MG63 (cell line): Measurements from ENCODE around the gene PRR5L. TPM values are rescaled to one million over a fixed set of nuclear protein-coding genes. Genes with fewer than 3 reads are reported as not detected.
"Not testable (repeated sequence)": the region's sequence is repeated elsewhere in the genome, so short reads cannot be mapped to it uniquely, and the experiment has no call there.

ENCODE experiments used
- DNase-seq: peaks from one replicate; pipeline ENCODE4 v3.0.0-alpha.2; 2020
- H3K27me3 ChIP-seq: fragments of 250-450 bp; sonication (Bioruptor Pico); 2 replicates; pipeline ENCODE4 v1.5.1; 2020; ENCODE audit warnings: mild to moderate bottlenecking, moderate library complexity
- H3K36me3 ChIP-seq: fragments of 250-450 bp; sonication (Bioruptor Pico); 2 replicates; pipeline ENCODE4 v1.5.1; 2020; ENCODE audit warnings: mild to moderate bottlenecking, moderate library complexity
- H3K4me3 ChIP-seq: fragments of 250-450 bp; sonication (Bioruptor Pico); 2 replicates; pipeline ENCODE4 v1.5.1; 2020; ENCODE audit warnings: mild to moderate bottlenecking, moderate library complexity
- H3K9me3 ChIP-seq: fragments of 250-450 bp; sonication (Bioruptor Pico); 2 replicates; pipeline ENCODE4 v1.5.1; 2020; ENCODE audit warnings: mild to moderate bottlenecking, moderate library complexity
- total RNA-seq: library from RNA; depleted of rRNA; stranded (reverse); fragments of >200 nt; shearing (Covaris generic); gene quantifications from 2 replicates; pipeline ENCODE4 v1.2.3, GENCODE V29; 2014; ENCODE audit warnings: low replicate concordance

The PRR5L gene
- total RNA-seq, 1 experiment from 2014 or later, result 5.3 TPM

GRCh38 chr11:36462321-36462720 is 166.2 kb downstream of the PRR5L start:
- no peak overlapping the region for H3K4me3 ChIP-seq
- no peaks in the 10 kb centered on the region for H3K9me3 ChIP-seq
- DNase-seq, result no peak
- no peaks in the 10 kb centered on the region for H3K36me3 ChIP-seq
- no peaks in the 10 kb centered on the region for H3K27me3 ChIP-seq

GRCh38 chr11:36463781-36464180 is 167.7 kb downstream of the PRR5L start:
- no peak overlapping the region for H3K4me3 ChIP-seq
- no peaks in the 10 kb centered on the region for H3K9me3 ChIP-seq
- no peaks in the 10 kb centered on the region for H3K36me3 ChIP-seq
- H3K27me3 ChIP-seq, result no peaks in the 10 kb centered on the region
- no peak for DNase-seq

GRCh38 chr11:36464720-36465119 is 168.6 kb downstream of the PRR5L start:
- Histone ChIP-seq H3K9me3 (no peaks in the 10 kb centered on the region), H3K27me3 (no peaks in the 10 kb centered on the region), H3K4me3 (no peak overlapping the region), H3K36me3 (no peaks in the 10 kb centered on the region)
- DNase-seq, result no peak

GRCh38 chr11:36465449-36466163 is 169.5 kb downstream of the PRR5L start:
- H3K4me3 ChIP-seq, result no peak overlapping the region
- DNase-seq, result no peak
- H3K27me3 ChIP-seq, result no peaks in the 10 kb centered on the region
- H3K36me3 ChIP-seq, result no peaks in the 10 kb centered on the region
- H3K9me3 ChIP-seq, result no peaks in the 10 kb centered on the region

GRCh38 chr11:36467012-36467411 is 170.9 kb downstream of the PRR5L start:
- Histone ChIP-seq H3K4me3 (no peak overlapping the region), H3K9me3 (no peaks in the 10 kb centered on the region), H3K36me3 (no peaks in the 10 kb centered on the region), H3K27me3 (no peaks in the 10 kb centered on the region)
- no peak for DNase-seq

- Histone ChIP-seq H3K36me3 (no peaks in the 10 kb centered on the region), H3K9me3 (no peaks in the 10 kb centered on the region), H3K27me3 (no peaks in the 10 kb centered on the region), H3K4me3 (no peak overlapping the region)
- no peak for DNase-seq
These were observed 171.8 kb downstream of the PRR5L start for GRCh38 chr11:36467916-36468315.

GRCh38 chr11:36469063-36469462 is 173.0 kb downstream of the PRR5L start:
- Histone ChIP-seq H3K9me3 (no peaks in the 10 kb centered on the region), H3K27me3 (no peaks in the 10 kb centered on the region), H3K4me3 (no peak overlapping the region), H3K36me3 (no peaks in the 10 kb centered on the region)
- DNase-seq, result no peak

GRCh38 chr11:36469881-36470802 is 174.1 kb downstream of the PRR5L start:
- DNase-seq, result no peak
- H3K9me3 ChIP-seq, result no peaks in the 10 kb centered on the region
- no peak overlapping the region for H3K4me3 ChIP-seq

GRCh38 chr11:36471577-36471976 is 175.5 kb downstream of the PRR5L start:
- no peaks in the 10 kb centered on the region for H3K36me3 ChIP-seq
- no peak overlapping the region for H3K4me3 ChIP-seq
- H3K27me3 ChIP-seq, result no peaks in the 10 kb centered on the region
- DNase-seq, result no peak
- no peaks in the 10 kb centered on the region for H3K9me3 ChIP-seq

More at GRCh38 chr11:36469881-36470802, 174.1 kb downstream of the PRR5L start:
- Histone ChIP-seq H3K36me3 (no peaks in the 10 kb centered on the region), H3K27me3 (no peaks in the 10 kb centered on the region)

- no peaks in the 10 kb centered on the region for H3K36me3 ChIP-seq
- H3K9me3 ChIP-seq, result no peaks in the 10 kb centered on the region
- no peak for DNase-seq
- no peaks in the 10 kb centered on the region for H3K27me3 ChIP-seq
- no peak overlapping the region for H3K4me3 ChIP-seq
These were observed 179.1 kb downstream of the PRR5L start for GRCh38 chr11:36475192-36475591.

GRCh38 chr11:36478700-36479329 is 182.7 kb downstream of the PRR5L start:
- Histone ChIP-seq H3K27me3 (no peaks in the 10 kb centered on the region), H3K36me3 (no peaks in the 10 kb centered on the region), H3K4me3 (no peak overlapping the region), H3K9me3 (no peaks in the 10 kb centered on the region; the same call in 1 of the 2 replicates)
- DNase-seq, result peak; percentile 14

- Histone ChIP-seq H3K4me3 (no peak overlapping the region), H3K36me3 (peaks cover 16% of the 10 kb centered on the region), H3K9me3 (no peaks in the 10 kb centered on the region; the same call in 1 of the 2 replicates), H3K27me3 (no peaks in the 10 kb centered on the region)
- DNase-seq, result no peak
These were observed 184.7 kb downstream of the PRR5L start for GRCh38 chr11:36480833-36481232.

GRCh38 chr11:36483042-36483441 is 187.0 kb downstream of the PRR5L start:
- H3K9me3 ChIP-seq, H3K4me3 ChIP-seq, DNase-seq, H3K27me3 ChIP-seq: not testable (repeated sequence)
- H3K36me3 ChIP-seq, result peaks cover 36% of the 10 kb centered on the region

- H3K4me3 ChIP-seq, result no peak overlapping the region
- no peaks in the 10 kb centered on the region; the same call in 1 of the 2 replicates for H3K9me3 ChIP-seq
- H3K36me3 ChIP-seq, result peaks cover 53% of the 10 kb centered on the region
- no peak for DNase-seq
- no peaks in the 10 kb centered on the region for H3K27me3 ChIP-seq
These were observed 189.4 kb downstream of the PRR5L start for GRCh38 chr11:36485298-36486002.

GRCh38 chr11:36487619-36488018 is 191.5 kb downstream of the PRR5L start:
- H3K9me3 ChIP-seq, result no peaks in the 10 kb centered on the region; the same call in 1 of the 2 replicates
- no peaks in the 10 kb centered on the region for H3K27me3 ChIP-seq
- DNase-seq, result no peak
- peaks cover 75% of the 10 kb centered on the region for H3K36me3 ChIP-seq
- H3K4me3 ChIP-seq, result no peak overlapping the region

- Histone ChIP-seq H3K9me3 (no peaks in the 10 kb centered on the region; the same call in 1 of the 2 replicates), H3K4me3 (no peak overlapping the region), H3K27me3 (no peaks in the 10 kb centered on the region), H3K36me3 (peaks cover 79% of the 10 kb centered on the region)
- no peak for DNase-seq
These were observed 192.0 kb downstream of the PRR5L start for GRCh38 chr11:36488096-36488495.
